PC-9 (cell line): ENCODE measurements around the gene OR5K1.

Source experiments
- CTCF ChIP-seq: fragments of 200-600 bp; sonication (generic); conservative IDR thresholded peaks from 2 replicates; pipeline ENCODE4 v1.6.1; 2017; ENCODE audit warnings: mixed run types, antibody characterized with exemption, mild to moderate bottlenecking, moderate library complexity
- EZH2 ChIP-seq: fragments of 200-600 bp; sonication (generic); IDR thresholded peaks from 2 replicates; pipeline ENCODE4 v1.8.0; 2017; ENCODE audit warnings: antibody characterized with exemption, low read depth

- TF ChIP-seq EZH2 (no peak), CTCF (no peak)
Measured at GRCh38 chr3:98513091-98513511, 50.1 kb downstream of the OR5K1 start.
